HEK293 (cell line): ENCODE data around the gene SVOP.

Experiments
- CTCF ChIP-seq: fragments of 450-650 bp; formaldehyde crosslinking; IDR thresholded peaks from 2 replicates; pipeline ENCODE4 v1.5.1; 2016; ENCODE audit warnings: missing biosample characterization, missing genetic modification characterization
- ZNF10 ChIP-seq: fragments of 450-650 bp; formaldehyde crosslinking; IDR thresholded peaks from 2 replicates; pipeline ENCODE4 v1.5.1; 2017; ENCODE audit warnings: missing biosample characterization, missing genetic modification characterization

DNA sequence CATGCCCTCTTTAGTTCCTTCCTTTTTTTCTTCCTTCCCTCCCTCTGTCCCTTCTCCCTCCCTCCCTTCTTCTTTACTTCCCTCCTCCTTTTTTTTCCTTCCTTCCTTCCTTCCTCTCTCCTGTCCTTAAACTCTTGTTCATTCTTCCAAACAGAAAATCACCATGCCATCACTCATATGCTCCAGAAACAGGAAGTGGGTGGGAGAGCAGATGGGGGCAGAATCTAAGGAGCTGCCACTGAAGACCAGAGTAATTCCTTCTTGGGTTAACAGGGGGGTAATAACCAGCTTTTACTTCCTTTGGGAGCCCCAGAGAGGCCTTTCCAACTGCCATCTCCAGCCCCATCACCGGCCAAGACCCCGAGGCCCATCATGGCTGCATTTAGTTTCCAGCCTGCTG lies 51.2 kb downstream of the SVOP start:
- no peak for TF ChIP-seq CTCF
- no peak for TF ChIP-seq ZNF10
